Uterus (tissue), 4 donors: ENCODE measurements around the gene DSE. TPM values are rescaled to one million over a fixed set of nuclear protein-coding genes. Genes with fewer than 3 reads are reported as not detected.

Experiments used
- DNase-seq, 2 donors: peaks; one replicate each; pipeline ENCODE4 v3.0.0-alpha.2; 2019 to 2020
- H3K27ac ChIP-seq, 2 donors: fragments of 200-600 bp; sonication (generic); 1 replicate in 1 of 2; 2 replicates in 1 of 2; pipeline ENCODE4 v1.5.1; 2016 to 2018
- H3K27me3 ChIP-seq, 2 donors: fragments of 200-600 bp; sonication (generic); one replicate each; pipeline ENCODE4 v1.5.1; 2018 to 2019; ENCODE audit warnings: control low read depth in 1 of 2
- H3K36me3 ChIP-seq, 2 donors: fragments of 200-600 bp; sonication (generic); one replicate each; pipeline ENCODE4 v1.5.1; 2019; ENCODE audit warnings: control low read depth in 1 of 2
- H3K4me1 ChIP-seq, 2 donors: fragments of 200-600 bp; sonication (generic); one replicate each; pipeline ENCODE4 v1.5.1; 2018 to 2019; ENCODE audit warnings: control low read depth in 1 of 2
- H3K4me3 ChIP-seq, 2 donors: fragments of 200-600 bp; sonication (generic); 1 replicate in 1 of 2; 2 replicates in 1 of 2; pipeline ENCODE4 v1.5.1; 2018 to 2019; ENCODE audit warnings: mild to moderate bottlenecking in 1 of 2
- H3K9me3 ChIP-seq, 2 donors: fragments of 200-600 bp; sonication (generic); one replicate each; pipeline ENCODE4 v1.5.1; 2019; ENCODE audit warnings: control low read depth in 1 of 2
- CTCF ChIP-seq, 4 experiments: fragments of 200-600 bp in 2 of 4; fragments of 450-650 bp in 2 of 4; sonication (generic) in 2 of 4; IDR thresholded peaks; one replicate each; pipeline ENCODE4 v1.5.1; 2016 to 2019; ENCODE audit warnings: antibody characterized with exemption in 4 of 4, mild to moderate bottlenecking in 2 of 4, moderate library complexity in 1 of 4
- POLR2A ChIP-seq, 2 donors: fragments of 450-650 bp; IDR thresholded peaks; one replicate each; pipeline ENCODE4 v1.6.1; 2016; ENCODE audit warnings: antibody characterized with exemption in 2 of 2, mild to moderate bottlenecking in 1 of 2, moderate library complexity in 1 of 2
- intact Hi-C: fragments of 100-400 bp; cut with DNase I; formaldehyde crosslinking; loops from one replicate; pipeline ENCODE4 v1.15.1; 2023; ENCODE audit warnings: low total_unique reads
- total RNA-seq, 4 donors: library from RNA; depleted of rRNA in 3 of 4; stranded (reverse); fragments of >200 nt in 3 of 4; gene quantifications; one replicate each; pipeline versions ENCODE4 v1.1.0 to v1.2.4, GENCODE V29; 2014 to 2023
- donor health status: DM: yes; HTN: yes; CAD: no.

Gene DSE
- total RNA-seq, 4 donors from 2014 or later = 21.3 to 84.0 (median 42.3) TPM

DNA sequence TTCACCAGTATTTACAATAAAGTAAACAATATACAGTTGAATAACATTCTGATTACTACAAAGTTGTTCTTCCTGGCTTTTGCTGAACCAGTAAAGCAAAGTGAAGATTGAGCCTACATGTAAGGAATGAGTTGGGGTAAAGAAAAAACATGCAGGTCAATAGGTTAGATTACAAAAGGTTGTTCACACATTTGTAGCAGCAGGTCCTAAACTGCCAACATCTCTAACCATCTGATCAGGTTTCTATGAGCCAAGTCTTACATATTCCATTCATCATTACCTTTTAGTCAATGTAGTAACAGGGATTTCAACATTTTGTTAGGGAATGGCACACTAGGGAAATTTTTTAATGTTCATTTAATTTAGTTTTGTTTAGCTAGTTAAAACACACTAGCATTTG, 81.2 kb downstream of the DSE start:
- intact Hi-C loops = no loop called here
- Histone ChIP-seq H3K27ac (no peak overlapping the region), H3K36me3 (no peaks in the 10 kb centered on the region), H3K4me1 (no peaks in the 10 kb centered on the region), H3K4me3 (no peak overlapping the region), H3K9me3 (no peaks in the 10 kb centered on the region), H3K27me3 (no peaks in the 10 kb centered on the region)
- TF ChIP-seq POLR2A (IDR thresholded peaks at IDR 0.05) (no peak), CTCF (IDR thresholded peaks at IDR 0.05) (no peak)
- no peak for DNase-seq

DNA sequence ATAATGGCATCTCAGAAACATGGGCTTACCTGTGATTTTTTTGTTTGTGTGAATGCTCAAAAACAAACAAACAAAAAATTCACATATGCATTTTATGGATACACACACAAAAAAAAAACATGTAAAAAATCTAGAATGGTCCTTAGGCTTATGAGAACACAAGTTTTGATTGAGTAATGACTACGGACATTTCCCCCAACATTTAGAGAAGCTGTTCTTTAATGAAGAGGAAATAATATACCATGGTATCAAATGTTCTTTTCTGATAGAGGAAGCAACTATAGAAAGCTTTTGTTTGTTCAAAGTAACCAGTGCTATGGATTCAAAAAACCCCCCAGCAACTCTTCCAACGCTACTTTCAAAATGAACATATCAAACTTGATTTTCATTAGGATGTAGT, 81.8 kb downstream of the DSE start:
- Histone ChIP-seq H3K4me1 (no peaks in the 10 kb centered on the region), H3K9me3 (no peaks in the 10 kb centered on the region), H3K4me3 (no peak overlapping the region), H3K27ac (no peak overlapping the region), H3K27me3 (no peaks in the 10 kb centered on the region), H3K36me3 (no peaks in the 10 kb centered on the region)
- no peak for DNase-seq
- TF ChIP-seq CTCF (IDR thresholded peaks at IDR 0.05) (no peak), POLR2A (IDR thresholded peaks at IDR 0.05) (no peak)
- intact Hi-C loops = no loop called here

DNA sequence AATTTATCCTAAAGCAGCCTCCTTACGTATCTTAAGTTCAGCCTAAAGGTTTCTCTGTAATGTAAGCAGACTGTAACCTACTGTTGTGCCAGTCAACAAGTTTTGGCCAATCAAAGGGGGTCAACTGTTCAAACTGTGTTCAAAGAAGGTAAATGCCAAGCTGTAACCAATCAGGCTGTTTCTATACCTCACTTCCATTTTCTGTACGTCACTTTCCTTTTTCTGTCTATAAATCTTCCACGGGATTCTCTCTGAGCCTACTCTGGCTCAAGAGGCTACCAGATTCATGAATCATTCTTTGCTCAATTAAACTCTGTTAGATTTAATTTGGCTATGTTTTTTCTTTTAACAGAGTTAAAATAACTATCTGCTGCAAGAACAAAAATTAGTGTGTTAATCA, 85.4 kb downstream of the DSE start:
- no peaks in the 10 kb centered on the region for H3K36me3 ChIP-seq
- intact Hi-C loops = no loop called here
- H3K4me1 ChIP-seq = no peaks in the 10 kb centered on the region
- no peaks in the 10 kb centered on the region for H3K9me3 ChIP-seq
- no peak overlapping the region for H3K27ac ChIP-seq
- no peak for DNase-seq
- TF ChIP-seq POLR2A (IDR thresholded peaks at IDR 0.05) (no peak), CTCF (IDR thresholded peaks at IDR 0.05) (no peak)
- no peak overlapping the region for H3K4me3 ChIP-seq
- H3K27me3 ChIP-seq = no peaks in the 10 kb centered on the region

DNA sequence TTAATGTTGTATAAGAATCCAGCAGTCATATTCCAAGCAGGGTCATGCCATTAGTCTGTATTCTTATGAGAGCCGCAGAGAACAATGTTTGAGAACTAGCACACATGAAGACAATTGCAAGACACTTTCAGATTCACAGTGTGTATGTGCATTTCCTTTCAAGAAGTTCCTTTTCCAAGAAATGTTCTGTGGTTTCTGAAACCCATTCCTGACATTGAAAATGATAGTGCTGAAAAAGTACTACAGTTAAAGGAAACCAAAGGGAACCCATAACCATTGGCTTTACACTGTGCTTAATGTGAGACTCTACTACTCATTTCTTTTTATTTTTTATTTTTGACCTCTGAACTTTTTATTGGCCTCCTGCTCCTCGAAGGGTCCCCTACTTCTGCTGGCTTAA, 86.2 kb downstream of the DSE start:
- intact Hi-C loops = no loop called here
- no peak for DNase-seq
- Histone ChIP-seq H3K4me1 (no peaks in the 10 kb centered on the region), H3K9me3 (no peaks in the 10 kb centered on the region), H3K27ac (no peak overlapping the region), H3K36me3 (no peaks in the 10 kb centered on the region), H3K27me3 (no peaks in the 10 kb centered on the region), H3K4me3 (no peak overlapping the region)
- no peak for TF ChIP-seq POLR2A (IDR thresholded peaks at IDR 0.05)
- no peak for TF ChIP-seq CTCF (IDR thresholded peaks at IDR 0.05)

DNA sequence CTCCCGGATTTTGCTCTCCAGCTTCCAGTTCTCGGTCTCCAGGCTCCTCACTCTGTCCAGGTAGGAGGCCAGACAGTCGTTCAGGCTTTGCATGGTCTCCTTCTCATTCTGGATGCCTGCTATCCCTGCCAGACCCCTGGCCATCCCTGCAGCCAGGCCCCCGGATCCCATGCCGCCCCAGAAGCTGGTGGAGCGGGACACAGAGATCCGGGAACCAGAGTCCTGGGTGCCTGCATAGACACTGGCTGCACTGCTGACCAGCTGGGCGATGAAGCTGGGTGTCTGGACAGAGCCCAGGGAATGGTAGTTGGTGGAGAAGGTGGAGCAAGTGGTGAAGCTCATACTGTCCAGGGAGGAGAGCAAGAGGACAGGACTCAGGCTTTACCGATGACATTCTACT, 87.5 kb downstream of the DSE start:
- DNase-seq = no peak
- H3K4me3 ChIP-seq = no peak overlapping the region
- no peaks in the 10 kb centered on the region for H3K4me1 ChIP-seq
- no peaks in the 10 kb centered on the region for H3K36me3 ChIP-seq
- H3K27me3 ChIP-seq = peaks cover 0 to 9% of the 10 kb centered on the region in 2 donors
- H3K9me3 ChIP-seq = no peaks in the 10 kb centered on the region
- intact Hi-C loops = no loop called here
- TF ChIP-seq POLR2A (IDR thresholded peaks at IDR 0.05) = no peak
- TF ChIP-seq CTCF (IDR thresholded peaks at IDR 0.05) = no peak
- no peak overlapping the region for H3K27ac ChIP-seq
